Measurements from ENCODE around the gene CD302.
"Not testable (repeated sequence)": the region's sequence is repeated elsewhere in the genome, so short reads cannot be mapped to it uniquely, and the experiment has no call there.

The CD302 gene

DNA sequence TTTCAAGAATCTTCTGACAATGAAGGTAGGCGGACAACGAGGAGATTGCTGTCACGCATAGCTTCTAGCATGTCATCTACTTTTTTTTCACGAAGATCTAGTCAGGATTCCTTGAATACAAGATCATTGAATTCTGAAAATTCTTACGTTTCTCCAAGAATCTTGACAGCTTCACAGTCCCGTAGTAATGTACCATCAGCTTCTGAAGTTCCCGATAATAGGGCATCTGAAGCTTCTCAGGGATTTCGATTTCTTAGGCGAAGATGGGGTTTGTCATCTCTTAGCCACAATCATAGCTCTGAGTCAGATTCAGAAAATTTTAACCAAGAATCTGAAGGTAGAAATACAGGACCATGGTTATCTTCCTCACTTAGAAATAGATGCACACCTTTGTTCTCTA, 49.9 kb downstream of the CD302 start:
- Histone ChIP-seq H3K9ac (ENCODE audit: low read length) (no peak overlapping the region), H3K4me1 (ENCODE audit: control insufficient read depth, insufficient read depth, low read length) (no peaks in the 10 kb centered on the region), H3K4me3 (ENCODE audit: low read length) (no peak overlapping the region), H3K9me3 (ENCODE audit: control insufficient read depth, low read length) (no peaks in the 10 kb centered on the region), H3K36me3 (ENCODE audit: control insufficient read depth, insufficient read depth, low read length, severe bottlenecking) (peaks cover 92% of the 10 kb centered on the region), H3K27me3 (replicated peaks; ENCODE audit: control insufficient read depth, insufficient read depth, low read length) (no peaks in the 10 kb centered on the region)
- DNase-seq (ENCODE audit: low read depth), result no peak

GRCh38 chr2:159745237-159745636, 52.8 kb downstream of the CD302 start:
- H3K4me3 ChIP-seq (ENCODE audit: low read length); DNase-seq (ENCODE audit: low read depth); H3K27me3 ChIP-seq (replicated peaks; ENCODE audit: control insufficient read depth, insufficient read depth, low read length); H3K9me3 ChIP-seq (ENCODE audit: control insufficient read depth, low read length); H3K9ac ChIP-seq (ENCODE audit: low read length); H3K4me1 ChIP-seq (ENCODE audit: control insufficient read depth, insufficient read depth, low read length): not testable (repeated sequence)
- peaks cover 78% of the 10 kb centered on the region for H3K36me3 ChIP-seq (ENCODE audit: control insufficient read depth, insufficient read depth, low read length, severe bottlenecking)

GRCh38 chr2:159744363-159744762, 53.6 kb downstream of the CD302 start:
- DNase-seq (ENCODE audit: low read depth), result no peak

DNA sequence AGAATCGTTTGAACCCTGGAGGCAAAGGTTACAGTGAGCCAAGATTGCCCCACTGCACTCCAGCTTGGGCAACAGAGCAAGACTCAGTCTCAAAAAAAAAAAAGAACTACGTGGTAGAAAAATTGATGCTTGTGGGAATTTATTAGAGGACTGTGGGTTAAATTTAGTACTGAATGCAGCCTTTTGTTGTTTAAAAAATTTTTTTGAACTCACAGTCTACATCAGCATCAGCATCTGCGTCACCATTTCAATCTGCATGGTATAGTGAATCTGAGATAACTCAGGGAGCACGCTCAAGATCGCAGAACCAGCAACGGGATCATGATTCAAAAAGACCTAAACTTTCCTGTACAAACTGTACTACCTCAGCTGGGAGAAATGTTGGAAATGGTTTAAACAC, 55.2 kb downstream of the CD302 start:
- no peaks in the 10 kb centered on the region for H3K27me3 ChIP-seq (replicated peaks; ENCODE audit: control insufficient read depth, insufficient read depth, low read length)
- H3K9ac ChIP-seq (ENCODE audit: low read length), result no peak overlapping the region
- no peak overlapping the region for H3K4me3 ChIP-seq (ENCODE audit: low read length)
- H3K36me3 ChIP-seq (ENCODE audit: control insufficient read depth, insufficient read depth, low read length, severe bottlenecking), result peaks cover 79% of the 10 kb centered on the region
- H3K4me1 ChIP-seq (ENCODE audit: control insufficient read depth, insufficient read depth, low read length), result peaks cover 4% of the 10 kb centered on the region
- H3K9me3 ChIP-seq (ENCODE audit: control insufficient read depth, low read length), result no peaks in the 10 kb centered on the region
- no peak for DNase-seq (ENCODE audit: low read depth)

More at GRCh38 chr2:159744363-159744762, 53.6 kb downstream of the CD302 start:
- H3K4me1 ChIP-seq (ENCODE audit: control insufficient read depth, insufficient read depth, low read length), result peaks cover 4% of the 10 kb centered on the region
- no peaks in the 10 kb centered on the region for H3K27me3 ChIP-seq (replicated peaks; ENCODE audit: control insufficient read depth, insufficient read depth, low read length)
- no peak overlapping the region for H3K9ac ChIP-seq (ENCODE audit: low read length)
- no peak overlapping the region for H3K4me3 ChIP-seq (ENCODE audit: low read length)
- H3K36me3 ChIP-seq (ENCODE audit: control insufficient read depth, insufficient read depth, low read length, severe bottlenecking), result peaks cover 79% of the 10 kb centered on the region
- H3K9me3 ChIP-seq (ENCODE audit: control insufficient read depth, low read length), result no peaks in the 10 kb centered on the region

- H3K9ac ChIP-seq (ENCODE audit: low read length), result no peak overlapping the region
- peaks cover 84% of the 10 kb centered on the region for H3K36me3 ChIP-seq (ENCODE audit: control insufficient read depth, insufficient read depth, low read length, severe bottlenecking)
- H3K4me3 ChIP-seq (ENCODE audit: low read length), result no peak overlapping the region
- peaks cover 21% of the 10 kb centered on the region for H3K4me1 ChIP-seq (ENCODE audit: control insufficient read depth, insufficient read depth, low read length)
- DNase-seq (ENCODE audit: low read depth), result no peak
- no peaks in the 10 kb centered on the region for H3K27me3 ChIP-seq (replicated peaks; ENCODE audit: control insufficient read depth, insufficient read depth, low read length)
- no peaks in the 10 kb centered on the region for H3K9me3 ChIP-seq (ENCODE audit: control insufficient read depth, low read length)
Measured at GRCh38 chr2:159738509-159739390, 59.3 kb downstream of the CD302 start.

- peaks cover 21% of the 10 kb centered on the region for H3K4me1 ChIP-seq (ENCODE audit: control insufficient read depth, insufficient read depth, low read length)
- no peaks in the 10 kb centered on the region for H3K27me3 ChIP-seq (replicated peaks; ENCODE audit: control insufficient read depth, insufficient read depth, low read length)
- H3K36me3 ChIP-seq (ENCODE audit: control insufficient read depth, insufficient read depth, low read length, severe bottlenecking), result peaks cover 85% of the 10 kb centered on the region
Measured at GRCh38 chr2:159737917-159738296, 60.1 kb downstream of the CD302 start.

DNA sequence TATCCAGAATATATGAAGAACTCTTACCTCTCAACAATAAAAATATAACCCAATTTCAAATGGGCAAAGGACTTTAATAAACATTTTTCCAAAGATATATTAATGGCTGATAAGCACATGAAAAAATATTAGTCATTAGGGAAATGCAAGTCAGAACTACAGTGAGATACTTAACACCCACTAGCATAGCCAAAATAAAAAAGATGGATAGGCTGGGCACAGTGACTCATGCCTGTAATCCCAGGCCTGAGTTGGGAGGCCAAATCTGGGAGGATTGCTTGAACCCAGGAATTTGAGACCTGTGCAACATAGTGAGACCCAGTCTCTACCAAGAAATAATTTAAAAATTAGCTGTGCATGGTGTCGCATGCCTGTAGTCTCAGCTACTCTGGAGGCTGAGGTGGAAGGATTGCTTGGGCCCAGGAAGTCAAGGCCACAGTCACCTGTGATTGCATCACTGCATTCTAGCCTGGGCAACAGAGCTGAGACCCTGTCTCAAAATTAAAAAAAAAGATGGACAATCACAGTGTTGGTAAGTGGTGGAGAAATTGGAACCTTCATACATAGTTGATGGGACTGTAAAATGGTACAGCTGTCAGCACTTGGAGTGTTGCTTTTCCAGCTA, 60.6 kb downstream of the CD302 start:
- DNase-seq (ENCODE audit: low read depth), result no peak
- Histone ChIP-seq H3K4me3 (ENCODE audit: low read length) (no peak overlapping the region), H3K36me3 (ENCODE audit: control insufficient read depth, insufficient read depth, low read length, severe bottlenecking) (peaks cover 83% of the 10 kb centered on the region), H3K9ac (ENCODE audit: low read length) (no peak overlapping the region), H3K27me3 (replicated peaks; ENCODE audit: control insufficient read depth, insufficient read depth, low read length) (no peaks in the 10 kb centered on the region), H3K4me1 (ENCODE audit: control insufficient read depth, insufficient read depth, low read length) (peaks cover 21% of the 10 kb centered on the region), H3K9me3 (ENCODE audit: control insufficient read depth, low read length) (no peaks in the 10 kb centered on the region)

More at GRCh38 chr2:159737917-159738296, 60.1 kb downstream of the CD302 start:
- Histone ChIP-seq H3K9me3 (ENCODE audit: control insufficient read depth, low read length) (no peaks in the 10 kb centered on the region), H3K9ac (ENCODE audit: low read length) (no peak overlapping the region), H3K4me3 (ENCODE audit: low read length) (no peak overlapping the region)
- DNase-seq (ENCODE audit: low read depth), result no peak

GRCh38 chr2:159736048-159736447, 62.0 kb downstream of the CD302 start:
- Histone ChIP-seq H3K9ac (ENCODE audit: low read length) (no peak overlapping the region), H3K4me3 (ENCODE audit: low read length) (no peak overlapping the region), H3K4me1 (ENCODE audit: control insufficient read depth, insufficient read depth, low read length) (peaks cover 17% of the 10 kb centered on the region), H3K36me3 (ENCODE audit: control insufficient read depth, insufficient read depth, low read length, severe bottlenecking) (peaks cover 92% of the 10 kb centered on the region), H3K9me3 (ENCODE audit: control insufficient read depth, low read length) (no peaks in the 10 kb centered on the region), H3K27me3 (replicated peaks; ENCODE audit: control insufficient read depth, insufficient read depth, low read length) (no peaks in the 10 kb centered on the region)
- no peak for DNase-seq (ENCODE audit: low read depth)

- H3K4me3 ChIP-seq (ENCODE audit: low read length), result no peak overlapping the region
- H3K9me3 ChIP-seq (ENCODE audit: control insufficient read depth, low read length), result no peaks in the 10 kb centered on the region
- H3K36me3 ChIP-seq (ENCODE audit: control insufficient read depth, insufficient read depth, low read length, severe bottlenecking), result peaks cover 94% of the 10 kb centered on the region
- peaks cover 17% of the 10 kb centered on the region for H3K4me1 ChIP-seq (ENCODE audit: control insufficient read depth, insufficient read depth, low read length)
- DNase-seq (ENCODE audit: low read depth), result no peak
- no peaks in the 10 kb centered on the region for H3K27me3 ChIP-seq (replicated peaks; ENCODE audit: control insufficient read depth, insufficient read depth, low read length)
- no peak overlapping the region for H3K9ac ChIP-seq (ENCODE audit: low read length)
Measured at GRCh38 chr2:159735648-159736047, 62.4 kb downstream of the CD302 start.

- H3K27me3 ChIP-seq (replicated peaks; ENCODE audit: control insufficient read depth, insufficient read depth, low read length), result no peaks in the 10 kb centered on the region
- DNase-seq (ENCODE audit: low read depth), result no peak
- H3K9me3 ChIP-seq (ENCODE audit: control insufficient read depth, low read length), result no peaks in the 10 kb centered on the region
- H3K36me3 ChIP-seq (ENCODE audit: control insufficient read depth, insufficient read depth, low read length, severe bottlenecking), result peaks cover 43% of the 10 kb centered on the region
- no peaks in the 10 kb centered on the region for H3K4me1 ChIP-seq (ENCODE audit: control insufficient read depth, insufficient read depth, low read length)
- H3K9ac ChIP-seq (ENCODE audit: low read length), result no peak overlapping the region
- no peak overlapping the region for H3K4me3 ChIP-seq (ENCODE audit: low read length)
Measured at GRCh38 chr2:159728629-159729028, 69.4 kb downstream of the CD302 start.

DNA sequence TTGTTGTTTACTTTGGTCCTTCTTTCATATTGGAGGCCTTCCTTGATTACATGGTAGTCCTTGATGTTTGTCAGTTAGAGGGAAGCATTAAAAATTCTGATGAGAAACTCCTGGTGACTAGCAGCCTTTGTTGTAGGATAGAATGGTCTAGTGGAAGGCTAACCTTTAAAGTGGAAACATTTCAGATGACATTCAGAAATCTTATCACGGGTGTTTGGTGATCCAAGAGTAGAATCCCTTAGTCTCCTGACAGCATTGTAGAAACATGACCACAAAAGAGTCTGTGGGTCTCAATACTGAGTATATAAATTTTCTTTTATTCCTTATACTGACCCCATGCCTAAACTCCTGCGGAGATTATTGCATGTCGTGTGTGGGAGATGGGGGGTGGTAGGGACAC, 72.3 kb downstream of the CD302 start:
- H3K27me3 ChIP-seq (replicated peaks; ENCODE audit: control insufficient read depth, insufficient read depth, low read length), result no peaks in the 10 kb centered on the region
- peaks cover 25% of the 10 kb centered on the region for H3K36me3 ChIP-seq (ENCODE audit: control insufficient read depth, insufficient read depth, low read length, severe bottlenecking)
- no peak for DNase-seq (ENCODE audit: low read depth)
- no peak overlapping the region for H3K4me3 ChIP-seq (ENCODE audit: low read length)
- H3K9me3 ChIP-seq (ENCODE audit: control insufficient read depth, low read length), result no peaks in the 10 kb centered on the region
- no peak overlapping the region for H3K9ac ChIP-seq (ENCODE audit: low read length)
- H3K4me1 ChIP-seq (ENCODE audit: control insufficient read depth, insufficient read depth, low read length), result peaks cover 16% of the 10 kb centered on the region
